ENCODE results near the gene ZNF579.
"Not testable (repeated sequence)": the region's sequence is repeated elsewhere in the genome, so short reads cannot be mapped to it uniquely, and the experiment has no call there.

The ZNF579 gene

GRCh38 chr19:55585658-55586339 lies 5.2 kb upstream of the ZNF579 start:
- TF ChIP-seq CTCF (conservative IDR thresholded peaks at IDR 0.05; ENCODE audit: low read depth, low read length), result no peak
- Histone ChIP-seq H3K27me3 (ENCODE audit: insufficient read depth, low read depth) (peaks cover 26% of the 10 kb centered on the region), H3K79me2 (ENCODE audit: insufficient read depth, low read depth) (no peaks in the 10 kb centered on the region), H3K4me1 (ENCODE audit: low read depth, poor library complexity, severe bottlenecking) (peaks cover 6% of the 10 kb centered on the region), H4K20me1 (ENCODE audit: insufficient read depth) (no peaks in the 10 kb centered on the region), H3K9ac (no peak overlapping the region), H3K4me3 (IDR thresholded peaks at IDR 0.05; ENCODE audit: insufficient read depth, low read depth, low read length) (no peak overlapping the region), H2AFZ (ENCODE audit: low read depth) (no peak overlapping the region), H3K36me3 (ENCODE audit: insufficient read depth) (no peaks in the 10 kb centered on the region), H3K27ac (no peak overlapping the region), H3K4me2 (no peak overlapping the region)

- peaks cover 26% of the 10 kb centered on the region for H3K27me3 ChIP-seq (ENCODE audit: insufficient read depth, low read depth)
- H3K4me2 ChIP-seq, result no peak overlapping the region
- no peak overlapping the region for H3K4me3 ChIP-seq (IDR thresholded peaks at IDR 0.05; ENCODE audit: insufficient read depth, low read depth, low read length)
- H3K4me1 ChIP-seq (ENCODE audit: low read depth, poor library complexity, severe bottlenecking), result peaks cover 6% of the 10 kb centered on the region
- H4K20me1 ChIP-seq (ENCODE audit: insufficient read depth), result no peaks in the 10 kb centered on the region
- H3K9ac ChIP-seq, result no peak overlapping the region
- H3K36me3 ChIP-seq (ENCODE audit: insufficient read depth), result no peaks in the 10 kb centered on the region
- H3K79me2 ChIP-seq (ENCODE audit: insufficient read depth, low read depth), result no peaks in the 10 kb centered on the region
- no peak for TF ChIP-seq CTCF (conservative IDR thresholded peaks at IDR 0.05; ENCODE audit: low read depth, low read length)
- no peak overlapping the region for H2AFZ ChIP-seq (ENCODE audit: low read depth)
- no peak overlapping the region for H3K27ac ChIP-seq
Observed at GRCh38 chr19:55584871-55585270, 4.2 kb upstream of the ZNF579 start.

- H3K27me3 ChIP-seq (ENCODE audit: insufficient read depth, low read depth), result peaks cover 26% of the 10 kb centered on the region
- H3K4me2 ChIP-seq; H2AFZ ChIP-seq (ENCODE audit: low read depth); H3K4me1 ChIP-seq (ENCODE audit: low read depth, poor library complexity, severe bottlenecking); H3K27ac ChIP-seq; H3K9ac ChIP-seq; H4K20me1 ChIP-seq (ENCODE audit: insufficient read depth); H3K4me3 ChIP-seq (IDR thresholded peaks at IDR 0.05; ENCODE audit: insufficient read depth, low read depth, low read length); H3K79me2 ChIP-seq (ENCODE audit: insufficient read depth, low read depth); H3K36me3 ChIP-seq (ENCODE audit: insufficient read depth): not testable (repeated sequence)
Observed at GRCh38 chr19:55583897-55584296, 3.2 kb upstream of the ZNF579 start.

- not testable (repeated sequence) for H2AFZ ChIP-seq (ENCODE audit: low read depth); H3K27ac ChIP-seq; H3K36me3 ChIP-seq (ENCODE audit: insufficient read depth); H4K20me1 ChIP-seq (ENCODE audit: insufficient read depth); H3K79me2 ChIP-seq (ENCODE audit: insufficient read depth, low read depth); H3K4me1 ChIP-seq (ENCODE audit: low read depth, poor library complexity, severe bottlenecking); H3K4me3 ChIP-seq (IDR thresholded peaks at IDR 0.05; ENCODE audit: insufficient read depth, low read depth, low read length); H3K9ac ChIP-seq; H3K4me2 ChIP-seq
- H3K27me3 ChIP-seq (ENCODE audit: insufficient read depth, low read depth), result peaks cover 26% of the 10 kb centered on the region
Observed at GRCh38 chr19:55582284-55582683, 1.6 kb upstream of the ZNF579 start.

GRCh38 chr19:55581823-55582223 lies 1.2 kb upstream of the ZNF579 start:
- no peak for TF ChIP-seq CTCF (conservative IDR thresholded peaks at IDR 0.05; ENCODE audit: low read depth, low read length)
- no peak overlapping the region for H3K4me3 ChIP-seq (IDR thresholded peaks at IDR 0.05; ENCODE audit: insufficient read depth, low read depth, low read length)
- peaks cover 4% of the 10 kb centered on the region for H3K4me1 ChIP-seq (ENCODE audit: low read depth, poor library complexity, severe bottlenecking)
- no peak overlapping the region for H2AFZ ChIP-seq (ENCODE audit: low read depth)
- H3K9ac ChIP-seq, result no peak overlapping the region
- H3K4me2 ChIP-seq, result no peak overlapping the region
- peaks cover 24% of the 10 kb centered on the region for H3K27me3 ChIP-seq (ENCODE audit: insufficient read depth, low read depth)
- no peak overlapping the region for H3K27ac ChIP-seq
- H4K20me1 ChIP-seq (ENCODE audit: insufficient read depth), result no peaks in the 10 kb centered on the region
- H3K79me2 ChIP-seq (ENCODE audit: insufficient read depth, low read depth), result no peaks in the 10 kb centered on the region
- no peaks in the 10 kb centered on the region for H3K36me3 ChIP-seq (ENCODE audit: insufficient read depth)
